PC-3 (cell line): Measurements from ENCODE around the gene OTX1. TPM values are rescaled to one million over a fixed set of nuclear protein-coding genes. Genes with fewer than 3 reads are reported as not detected.

Source experiments
- ATAC-seq: fragments of 200-7000 bp; cut with Tn5 transposase; 2 replicates; pipeline ENCODE4 v1.9.1; 2020; ENCODE audit warnings: mild to moderate bottlenecking, moderate library complexity
- BruUV-seq: library from RNA; stranded (reverse); fragments of 400-500 nt; replicated peaks from 2 replicates; lab custom pipeline; 2021; lab: Mats Ljungman, UMichigan
- CTCF ChIA-PET: fragments of 300-600 bp; sonication (Branson Sonifier 250); formaldehyde crosslinking; loops from one replicate; lab custom pipeline; 2022; ENCODE audit warnings: antibody characterized with exemption; lab: Charles Lee
- POLR2A ChIA-PET: fragments of 300-600 bp; sonication (Branson Sonifier 250); formaldehyde crosslinking; loops from one replicate; lab custom pipeline; 2022; ENCODE audit warnings: antibody characterized with exemption; ENCODE audit not compliant: unreplicated experiment; lab: Charles Lee
- DNase-seq: peaks from one replicate; pipeline ENCODE4 v3.0.0-alpha.2; 2015
- H2AFZ ChIP-seq: fragments of 300-600 bp; sonication (generic); 2 replicates; pipeline ENCODE4 v1.6.0; 2016; ENCODE audit warnings: antibody characterized with exemption, low read length
- H3F3A ChIP-seq: fragments of 300-600 bp; sonication (generic); one replicate; pipeline ENCODE4 v1.6.0; 2017; ENCODE audit warnings: antibody characterized with exemption, low read length, control low read depth, mild to moderate bottlenecking; ENCODE audit not compliant: unreplicated experiment
- H3K27ac ChIP-seq: fragments of 300-600 bp; sonication (generic); 2 replicates; pipeline ENCODE4 v1.5.1; 2016; ENCODE audit warnings: mild to moderate bottlenecking, low read length
- H3K27me3 ChIP-seq: fragments of 300-600 bp; sonication (generic); 2 replicates; pipeline ENCODE4 v1.6.1; 2016; ENCODE audit warnings: low read length, mixed read lengths
- H3K36me3 ChIP-seq: fragments of 300-600 bp; sonication (generic); 2 replicates; pipeline ENCODE4 v1.6.1; 2016; ENCODE audit warnings: low read depth, mixed run types, low read length, mixed read lengths
- H3K4me1 ChIP-seq: fragments of 300-600 bp; sonication (generic); 2 replicates; pipeline ENCODE4 v1.5.1; 2016; ENCODE audit warnings: low read length; ENCODE audit not compliant: insufficient read depth
- H3K4me2 ChIP-seq: fragments of 300-600 bp; sonication (generic); 2 replicates; pipeline ENCODE4 v1.6.0; 2016; ENCODE audit warnings: low read length
- H3K4me3 ChIP-seq: fragments of 300-600 bp; sonication (generic); 2 replicates; pipeline ENCODE4 v1.5.1; 2016; ENCODE audit warnings: mild to moderate bottlenecking, low read length, mixed read lengths
- H3K79me2 ChIP-seq: fragments of 300-600 bp; sonication (generic); 2 replicates; pipeline ENCODE4 v1.6.1; 2017; ENCODE audit warnings: low read length, mixed read lengths
- H3K9ac ChIP-seq: fragments of 300-600 bp; sonication (generic); 2 replicates; pipeline ENCODE4 v1.6.0; 2016; ENCODE audit warnings: mild to moderate bottlenecking, low read length
- H3K9me2 ChIP-seq: fragments of 300-600 bp; sonication (generic); replicated peaks from 2 replicates; pipeline ENCODE4 v1.6.1; 2016; ENCODE audit warnings: mixed run types, low read length, mixed read lengths
- H3K9me3 ChIP-seq: fragments of 300-600 bp; sonication (generic); 2 replicates; pipeline ENCODE4 v1.6.1; 2016; ENCODE audit warnings: low read length, mixed read lengths
- H4K20me1 ChIP-seq: fragments of 300-600 bp; sonication (generic); 2 replicates; pipeline ENCODE4 v1.6.1; 2016; ENCODE audit warnings: low read length, mixed read lengths
- EZH2 ChIP-seq: fragments of 300-600 bp; sonication (generic); IDR thresholded peaks from one replicate; pipeline ENCODE4 v1.6.1; 2017; ENCODE audit warnings: antibody characterized with exemption, mild to moderate bottlenecking, low read length; ENCODE audit not compliant: unreplicated experiment
- EZH2phosphoT487 ChIP-seq: fragments of 300-600 bp; sonication (generic); IDR thresholded peaks from 2 replicates; pipeline ENCODE4 v1.6.1; 2018; ENCODE audit warnings: mild to moderate bottlenecking, antibody characterized with exemption, low read length, borderline replicate concordance
- intact Hi-C: fragments of 100-400 bp; cut with micrococcal nuclease; formaldehyde crosslinking; loops from 2 replicates; pipeline ENCODE4 v1.9.0; 2023
- total RNA-seq: library from RNA; depleted of rRNA; stranded (reverse); fragments of >200 nt; gene quantifications from 2 replicates; pipeline ENCODE4 v1.2.3, GENCODE V29; 2014
- TF ChIP-seq, protein P1 (sequence below): fragments of 300-600 bp; sonication (generic); conservative IDR thresholded peaks from 2 replicates; pipeline ENCODE4 v1.5.1; 2017; ENCODE audit warnings: antibody characterized with exemption, low read depth, mild to moderate bottlenecking, low read length

OTX1 gene
- total RNA-seq, 1 experiment from 2014 or later: 2.3 TPM

DNA sequence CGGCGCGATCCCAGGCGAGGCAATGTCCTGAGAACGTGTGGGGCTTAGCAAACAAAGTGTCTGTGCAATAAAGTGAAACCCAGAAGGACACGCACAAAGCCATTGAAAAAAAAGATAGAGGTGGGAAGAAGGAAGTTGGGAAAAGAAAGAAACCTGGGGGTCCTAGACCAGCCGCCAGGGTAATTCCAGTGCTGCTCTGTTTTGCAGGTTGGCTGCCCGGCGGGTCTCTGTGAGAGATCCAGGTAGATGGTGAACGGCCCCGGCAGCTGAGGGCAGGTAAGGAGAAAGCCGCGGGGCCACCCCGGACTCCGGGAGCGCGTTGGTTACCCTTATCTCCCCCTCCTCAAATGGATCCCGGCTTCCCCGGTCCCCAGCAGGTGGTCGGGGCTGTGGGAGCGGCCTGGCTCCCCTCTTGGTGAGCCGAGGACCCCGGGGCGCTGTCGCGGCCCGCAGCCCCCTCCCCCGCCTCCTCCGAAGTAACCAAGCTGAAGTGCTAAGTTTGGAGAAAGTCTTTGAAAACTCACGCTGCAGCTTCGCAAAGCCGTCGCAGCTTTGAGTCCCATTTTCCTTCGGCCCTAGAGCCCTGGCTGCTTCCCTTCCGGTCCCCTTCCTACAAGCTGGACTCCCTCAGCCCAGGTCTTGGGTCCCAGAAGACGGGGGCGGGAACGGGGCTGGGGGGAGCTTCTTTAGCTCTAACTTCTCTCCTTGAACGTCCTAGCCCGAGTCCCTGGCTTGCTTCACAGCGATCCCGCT is 588 bp downstream of the OTX1 start:
- intact Hi-C loops: no loop called here
- Histone ChIP-seq H3K9me2 (no peaks in the 10 kb centered on the region), H4K20me1 (no peaks in the 10 kb centered on the region), H3K27me3 (no peaks in the 10 kb centered on the region), H3K9me3 (no peaks in the 10 kb centered on the region), H3K79me2 (peaks cover 13% of the 10 kb centered on the region), H2AFZ (peak overlapping the region; percentile 99), H3K9ac (peak overlapping the region; percentile 85), H3K36me3 (no peaks in the 10 kb centered on the region), H3K27ac (peak overlapping the region; percentile 7; the same call in 1 of the 2 replicates), H3K4me3 (peak overlapping the region; percentile 99), H3K4me1 (peaks cover 11% of the 10 kb centered on the region; the same call in 1 of the 2 replicates), H3K4me2 (peak overlapping the region; percentile 98), H3F3A (no peaks in the 10 kb centered on the region)
- CTCF ChIA-PET: interaction anchor here (0.6 kb wide), 1 partner anchor 374 kb away, joined by 8 read pairs; no protein-coding TSS in a partner anchor
- peak; percentile 11 for DNase-seq
- ATAC-seq: no peak
- BruUV-seq: TSS peak; percentile 48
- no peak for TF ChIP-seq EZH2phosphoT487
- TF ChIP-seq, protein P1, sequence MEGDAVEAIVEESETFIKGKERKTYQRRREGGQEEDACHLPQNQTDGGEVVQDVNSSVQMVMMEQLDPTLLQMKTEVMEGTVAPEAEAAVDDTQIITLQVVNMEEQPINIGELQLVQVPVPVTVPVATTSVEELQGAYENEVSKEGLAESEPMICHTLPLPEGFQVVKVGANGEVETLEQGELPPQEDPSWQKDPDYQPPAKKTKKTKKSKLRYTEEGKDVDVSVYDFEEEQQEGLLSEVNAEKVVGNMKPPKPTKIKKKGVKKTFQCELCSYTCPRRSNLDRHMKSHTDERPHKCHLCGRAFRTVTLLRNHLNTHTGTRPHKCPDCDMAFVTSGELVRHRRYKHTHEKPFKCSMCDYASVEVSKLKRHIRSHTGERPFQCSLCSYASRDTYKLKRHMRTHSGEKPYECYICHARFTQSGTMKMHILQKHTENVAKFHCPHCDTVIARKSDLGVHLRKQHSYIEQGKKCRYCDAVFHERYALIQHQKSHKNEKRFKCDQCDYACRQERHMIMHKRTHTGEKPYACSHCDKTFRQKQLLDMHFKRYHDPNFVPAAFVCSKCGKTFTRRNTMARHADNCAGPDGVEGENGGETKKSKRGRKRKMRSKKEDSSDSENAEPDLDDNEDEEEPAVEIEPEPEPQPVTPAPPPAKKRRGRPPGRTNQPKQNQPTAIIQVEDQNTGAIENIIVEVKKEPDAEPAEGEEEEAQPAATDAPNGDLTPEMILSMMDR: 0 out of 2 replicates have a peak, but pooled peaks have one; percentile 11
- POLR2A ChIA-PET: interaction anchor here (0.6 kb wide), 2 partner anchors 9 to 354 kb away, joined by 5 to 14 read pairs; no protein-coding TSS in a partner anchor

DNA sequence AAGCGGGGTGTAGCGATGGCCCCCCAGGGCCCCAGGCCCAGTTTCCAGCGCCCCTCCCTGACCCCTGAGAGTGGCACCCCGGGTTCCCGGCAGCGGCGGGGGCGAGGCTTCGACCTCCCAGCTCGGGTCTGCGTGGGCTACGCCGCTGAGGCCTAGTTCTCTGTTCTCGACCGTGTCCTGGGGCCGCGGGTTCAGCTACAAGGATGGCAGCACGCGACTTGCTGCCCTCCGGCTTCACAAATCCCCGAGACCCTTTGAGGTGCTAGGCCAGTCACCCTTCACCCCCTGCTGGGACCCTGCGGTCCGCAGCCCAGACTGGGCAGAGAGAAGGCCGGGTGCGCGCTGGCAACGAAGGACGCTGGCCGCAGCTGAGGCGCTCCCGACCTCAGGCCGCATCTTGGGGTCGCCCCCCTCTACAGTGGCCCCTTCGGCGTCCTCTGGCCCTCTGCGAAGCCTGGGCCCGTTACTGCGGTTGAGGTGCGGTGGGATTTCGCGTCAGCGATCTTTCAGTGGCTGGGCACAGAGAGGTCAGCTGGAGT is 1.2 kb downstream of the OTX1 start:
- Histone ChIP-seq H3K4me1 (peaks cover 11% of the 10 kb centered on the region; the same call in 1 of the 2 replicates), H3K79me2 (peaks cover 13% of the 10 kb centered on the region), H3K4me2 (peak overlapping the region; percentile 98), H3K27ac (no peak overlapping the region), H3K9me2 (no peaks in the 10 kb centered on the region), H3K27me3 (no peaks in the 10 kb centered on the region), H4K20me1 (no peaks in the 10 kb centered on the region), H3K9me3 (no peaks in the 10 kb centered on the region), H3K4me3 (peak overlapping the region; percentile 99), H3K36me3 (no peaks in the 10 kb centered on the region), H2AFZ (peak overlapping the region; percentile 99), H3K9ac (peak overlapping the region; percentile 85; the same call in 1 of the 2 replicates), H3F3A (no peaks in the 10 kb centered on the region)
- CTCF ChIA-PET: interaction anchor here (0.6 kb wide), 1 partner anchor 373 kb away, joined by 8 read pairs; no protein-coding TSS in a partner anchor
- TF ChIP-seq EZH2phosphoT487: no peak
- TF ChIP-seq, protein P1: no peak
- TF ChIP-seq EZH2: no peak
- POLR2A ChIA-PET: interaction anchor here (0.6 kb wide), 1 partner anchor 9 kb away, joined by 14 read pairs; no protein-coding TSS in a partner anchor
- DNase-seq (no peak), ATAC-seq (no peak)
- intact Hi-C loops: no loop called here
- BruUV-seq: no TSS peak
